OCI-M1 (cell line): ENCODE results near the gene LZTS2.
"Not testable (repeated sequence)": the region's sequence is repeated elsewhere in the genome, so short reads cannot be mapped to it uniquely, and the experiment has no call there.

Experiments
- DNase-seq: peaks from one replicate; lab custom pipeline; 2025; lab: John Stamatoyannopoulos, UW

The LZTS2 gene, protein sequence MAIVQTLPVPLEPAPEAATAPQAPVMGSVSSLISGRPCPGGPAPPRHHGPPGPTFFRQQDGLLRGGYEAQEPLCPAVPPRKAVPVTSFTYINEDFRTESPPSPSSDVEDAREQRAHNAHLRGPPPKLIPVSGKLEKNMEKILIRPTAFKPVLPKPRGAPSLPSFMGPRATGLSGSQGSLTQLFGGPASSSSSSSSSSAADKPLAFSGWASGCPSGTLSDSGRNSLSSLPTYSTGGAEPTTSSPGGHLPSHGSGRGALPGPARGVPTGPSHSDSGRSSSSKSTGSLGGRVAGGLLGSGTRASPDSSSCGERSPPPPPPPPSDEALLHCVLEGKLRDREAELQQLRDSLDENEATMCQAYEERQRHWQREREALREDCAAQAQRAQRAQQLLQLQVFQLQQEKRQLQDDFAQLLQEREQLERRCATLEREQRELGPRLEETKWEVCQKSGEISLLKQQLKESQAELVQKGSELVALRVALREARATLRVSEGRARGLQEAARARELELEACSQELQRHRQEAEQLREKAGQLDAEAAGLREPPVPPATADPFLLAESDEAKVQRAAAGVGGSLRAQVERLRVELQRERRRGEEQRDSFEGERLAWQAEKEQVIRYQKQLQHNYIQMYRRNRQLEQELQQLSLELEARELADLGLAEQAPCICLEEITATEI

DNA sequence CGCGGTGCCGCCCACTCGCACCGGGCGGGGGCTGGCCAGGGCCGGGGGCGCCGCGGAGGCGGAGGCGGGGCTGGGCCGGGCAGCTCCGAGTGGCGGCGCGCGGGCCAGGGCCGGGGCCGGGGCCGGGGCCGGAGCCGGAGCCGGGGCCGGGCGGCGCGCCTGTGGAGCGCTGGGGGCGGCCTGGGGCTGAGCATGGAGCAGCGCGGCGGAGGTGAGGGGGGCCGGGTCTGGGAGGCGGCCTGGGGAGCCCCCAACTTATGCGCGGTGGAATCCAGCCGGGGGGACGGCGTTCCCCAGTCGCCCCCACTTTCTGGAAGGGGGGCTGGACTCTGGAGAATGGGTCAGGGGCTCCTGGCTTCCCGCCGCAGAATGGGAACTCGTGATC, at the start of gene LZTS2:
TSS of gene LZTS2 (plus strand) at position 67 of the 385 bp plus-strand sequence. CDS start 2,731 bp downstream, outside the sequence.
- no peak for DNase-seq

DNA sequence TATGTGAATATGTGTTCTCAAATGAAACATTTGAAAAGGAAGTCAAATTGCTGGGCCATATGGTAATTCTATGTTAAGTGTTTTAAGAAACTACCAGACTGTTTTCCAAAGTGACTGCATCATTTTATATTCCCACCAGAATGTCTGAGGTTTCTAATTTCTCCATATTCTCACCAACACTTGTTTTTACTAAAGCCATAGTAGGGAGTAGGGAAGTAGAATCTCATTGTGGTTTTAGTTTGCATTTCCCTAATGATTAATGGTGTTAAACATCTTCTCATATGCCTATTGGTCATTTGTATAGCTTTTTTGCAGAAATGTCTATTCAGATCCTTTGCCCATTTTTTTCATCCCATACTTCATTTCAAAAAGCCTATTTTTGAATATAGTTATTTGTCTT, 39.4 kb upstream of the LZTS2 start:
- DNase-seq = no peak

DNA sequence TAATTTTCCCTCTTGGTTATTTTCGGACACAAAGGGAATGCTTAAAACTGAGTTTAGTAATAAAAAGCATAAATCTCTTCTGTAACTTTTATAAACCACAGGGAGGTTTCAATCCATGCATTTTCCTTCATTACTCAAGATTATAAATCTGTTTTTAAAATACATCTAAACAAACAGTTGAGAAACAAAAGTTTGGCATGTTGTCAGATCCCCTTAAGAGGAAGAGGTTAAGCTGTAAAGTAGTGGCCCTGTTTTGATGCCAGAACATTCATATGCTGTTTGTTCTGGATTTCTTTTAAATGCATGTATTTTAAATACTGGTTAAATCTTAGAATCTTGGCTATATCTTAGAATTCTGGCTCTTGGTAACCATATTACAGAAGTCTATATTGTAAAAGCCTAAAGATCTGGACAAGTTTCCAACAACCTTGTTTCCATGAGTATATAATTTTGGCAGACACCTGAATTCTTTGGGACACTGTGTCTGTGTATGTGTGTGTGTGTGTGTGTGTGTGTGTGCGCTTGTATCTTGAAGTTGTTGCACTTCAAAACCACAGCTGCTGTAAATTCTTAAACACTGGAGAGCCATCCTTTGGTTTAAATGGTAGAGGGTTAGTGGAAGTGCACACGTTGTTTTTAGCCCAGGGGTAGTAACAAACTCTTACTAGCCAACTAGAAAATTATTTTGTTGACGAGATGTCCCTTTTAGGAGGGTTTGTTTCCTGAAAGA, 37.1 kb upstream of the LZTS2 start:
- no peak for DNase-seq

DNA sequence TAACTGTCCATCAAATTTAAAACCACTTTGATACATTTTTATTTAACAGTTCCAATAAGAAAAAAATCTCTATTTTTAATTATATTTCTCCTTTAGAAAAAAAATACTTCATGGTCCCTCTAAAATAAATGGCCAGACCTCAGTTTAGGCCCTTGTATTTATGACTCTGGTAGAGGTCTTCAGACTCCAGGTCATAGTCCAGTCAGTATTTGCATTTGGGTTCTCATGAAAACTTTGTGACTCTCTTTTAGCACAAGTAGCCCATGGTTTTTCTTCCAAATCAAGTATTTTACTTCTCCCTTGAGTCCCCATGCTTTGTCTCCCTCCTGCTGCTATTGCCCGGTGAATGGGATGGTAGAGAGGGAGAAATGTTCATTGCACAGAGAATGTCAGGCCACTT, 35.8 kb upstream of the LZTS2 start:
- DNase-seq = no peak

DNA sequence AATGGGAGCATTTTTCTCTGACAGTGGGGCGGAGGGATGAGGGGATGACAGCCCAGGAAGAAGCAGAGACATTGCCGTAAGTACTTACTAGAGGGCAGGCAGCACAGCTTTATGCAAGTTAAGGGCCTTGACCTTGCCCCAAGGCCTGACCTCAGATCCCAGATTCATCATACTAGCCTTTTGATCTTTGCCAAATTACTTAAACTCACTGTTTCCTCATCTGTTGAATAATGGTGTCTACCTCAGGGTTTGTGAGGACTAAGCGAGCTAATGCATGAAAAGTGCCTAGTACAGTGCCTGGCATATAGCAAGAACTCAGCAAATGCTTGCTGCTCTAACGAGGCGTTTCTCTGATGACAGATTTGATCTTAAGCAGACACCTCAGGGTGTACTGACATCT, 33.8 kb upstream of the LZTS2 start:
- DNase-seq = no peak

DNA sequence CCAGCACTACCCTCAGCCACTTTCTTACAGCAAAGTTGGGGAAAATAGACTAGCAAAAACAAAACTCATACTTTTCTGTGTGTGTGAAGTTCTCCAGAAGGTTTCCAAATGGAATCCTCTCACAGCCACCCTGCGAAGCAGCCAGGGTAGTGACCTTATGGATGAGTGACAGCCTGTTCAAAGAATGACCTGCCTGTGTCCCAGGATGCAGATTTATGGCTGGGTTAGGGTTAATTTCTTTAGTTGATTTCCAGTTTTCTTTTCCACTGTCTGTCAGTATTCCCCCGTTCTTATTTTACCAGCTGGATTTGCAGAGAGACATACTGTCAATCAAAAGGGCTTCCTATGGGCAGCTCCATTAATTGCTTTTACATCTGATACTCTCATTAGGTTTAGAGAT, 32.7 kb upstream of the LZTS2 start:
- DNase-seq = no peak

DNA sequence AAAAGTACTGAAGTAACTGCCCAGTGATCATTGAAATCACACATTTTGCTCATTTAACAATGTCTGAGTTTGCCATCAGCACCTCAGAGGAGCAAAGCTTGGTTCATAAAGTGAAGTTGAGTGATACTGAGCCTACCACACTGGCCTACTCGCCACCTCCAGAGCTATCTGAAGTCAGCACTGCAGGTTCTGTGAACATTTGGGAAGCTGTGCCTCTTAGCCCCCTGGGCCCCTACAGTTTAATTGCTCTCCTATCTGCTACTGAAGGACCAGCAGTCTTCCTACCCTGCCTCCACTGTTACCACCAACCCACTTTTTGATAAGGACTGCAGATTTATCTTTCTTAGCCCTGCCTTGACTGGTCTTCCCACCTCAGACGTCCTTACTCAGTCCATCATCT, 32.3 kb upstream of the LZTS2 start:
- peak; percentile 53 for DNase-seq

DNA sequence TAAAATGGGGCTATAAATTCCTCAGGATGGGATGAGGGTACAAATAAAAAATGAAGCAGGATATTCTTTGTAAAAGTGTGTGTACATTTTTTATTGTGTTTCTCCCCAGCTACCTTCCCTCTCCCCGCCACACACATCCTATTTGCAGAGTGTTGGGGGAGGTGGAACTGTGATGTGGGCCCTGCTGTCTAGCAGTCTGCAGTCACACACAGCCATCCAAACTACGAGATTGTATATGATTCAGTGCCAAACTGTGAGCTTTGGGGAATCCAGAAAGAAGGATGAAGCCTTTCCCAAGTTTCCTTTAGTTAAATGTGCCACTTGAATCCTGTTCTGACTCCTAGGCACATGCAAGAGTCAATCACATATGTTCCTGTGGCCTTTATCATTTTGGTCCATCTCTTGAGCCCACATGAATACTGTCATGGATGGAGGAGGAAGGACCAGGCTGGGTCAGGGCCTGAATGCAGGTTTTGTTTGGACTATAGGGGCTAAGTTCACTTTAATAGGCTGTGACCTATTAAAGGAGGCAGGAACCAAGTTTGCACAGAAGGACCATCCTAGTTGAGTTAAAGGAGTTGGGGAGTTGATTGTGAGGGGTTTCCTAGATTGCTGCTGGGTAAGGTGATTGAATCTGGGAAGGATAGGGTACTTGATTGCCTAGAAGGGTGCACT, 31.4 kb upstream of the LZTS2 start:
- DNase-seq = no peak

DNA sequence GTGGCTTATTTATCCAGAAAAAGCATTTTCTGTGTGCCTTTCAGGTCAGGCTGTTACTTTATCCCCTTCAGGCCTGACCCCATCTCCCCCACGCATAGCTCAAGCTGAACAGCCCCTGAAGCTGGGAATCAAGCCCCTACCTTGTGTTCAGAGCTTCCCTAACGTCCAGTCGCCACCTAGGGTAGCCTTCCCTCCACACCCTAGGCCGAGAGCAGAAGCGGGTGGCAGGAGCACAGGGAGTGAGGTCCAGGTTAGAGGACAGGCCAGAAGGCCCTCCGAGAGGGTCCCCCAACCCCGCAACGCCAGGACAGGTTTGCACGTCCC, 30.8 kb upstream of the LZTS2 start:
- DNase-seq = no peak

DNA sequence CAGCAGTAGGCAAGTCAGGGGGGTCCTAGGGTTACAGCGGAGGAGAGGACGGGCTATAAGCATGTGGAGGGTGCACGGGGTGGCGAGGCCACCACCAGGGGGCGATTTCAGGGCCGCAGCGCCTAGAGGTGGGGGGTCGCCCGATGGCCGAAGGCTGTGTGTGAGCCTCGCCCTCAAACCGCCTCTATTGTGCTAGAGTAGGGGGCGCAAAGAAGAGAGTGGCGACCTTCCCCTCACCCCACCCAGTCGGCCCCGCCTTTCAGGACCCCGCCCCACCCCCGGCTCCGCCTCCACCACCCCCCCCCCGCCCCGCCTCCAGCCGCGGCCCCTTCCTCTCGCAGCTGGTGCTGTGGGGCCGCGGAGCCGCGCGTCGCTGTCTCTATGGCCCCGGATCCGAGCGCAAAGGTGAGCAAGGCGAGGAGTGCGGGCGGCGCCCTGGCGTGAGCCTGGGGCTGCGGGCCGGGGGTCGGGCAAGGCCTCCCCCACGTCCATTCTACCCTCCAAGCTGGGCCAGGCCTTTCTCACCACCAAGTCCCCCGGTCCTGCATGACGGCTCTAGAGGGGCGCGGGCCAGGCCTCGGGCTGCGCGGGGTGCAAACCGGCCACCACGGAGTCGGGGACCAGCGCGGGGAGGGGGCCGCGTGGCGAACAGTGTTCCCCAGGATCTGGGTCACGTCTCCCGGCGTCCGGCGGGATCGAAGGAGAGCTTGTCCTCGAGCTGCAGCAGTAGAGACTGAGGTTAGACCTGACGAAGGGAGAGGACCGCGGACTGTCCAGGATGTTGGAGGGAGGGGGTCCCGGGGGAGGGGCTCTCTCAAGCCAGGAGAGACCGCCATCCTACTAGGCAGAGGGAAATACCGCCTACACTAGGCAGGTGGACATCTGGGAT, 30.2 kb upstream of the LZTS2 start, which contains the start of gene SEMA4G:
TSS of gene SEMA4G (plus strand) at position 318 of the 889 bp plus-strand sequence. CDS start 3,409 bp downstream, outside the sequence.
- DNase-seq = no peak

DNA sequence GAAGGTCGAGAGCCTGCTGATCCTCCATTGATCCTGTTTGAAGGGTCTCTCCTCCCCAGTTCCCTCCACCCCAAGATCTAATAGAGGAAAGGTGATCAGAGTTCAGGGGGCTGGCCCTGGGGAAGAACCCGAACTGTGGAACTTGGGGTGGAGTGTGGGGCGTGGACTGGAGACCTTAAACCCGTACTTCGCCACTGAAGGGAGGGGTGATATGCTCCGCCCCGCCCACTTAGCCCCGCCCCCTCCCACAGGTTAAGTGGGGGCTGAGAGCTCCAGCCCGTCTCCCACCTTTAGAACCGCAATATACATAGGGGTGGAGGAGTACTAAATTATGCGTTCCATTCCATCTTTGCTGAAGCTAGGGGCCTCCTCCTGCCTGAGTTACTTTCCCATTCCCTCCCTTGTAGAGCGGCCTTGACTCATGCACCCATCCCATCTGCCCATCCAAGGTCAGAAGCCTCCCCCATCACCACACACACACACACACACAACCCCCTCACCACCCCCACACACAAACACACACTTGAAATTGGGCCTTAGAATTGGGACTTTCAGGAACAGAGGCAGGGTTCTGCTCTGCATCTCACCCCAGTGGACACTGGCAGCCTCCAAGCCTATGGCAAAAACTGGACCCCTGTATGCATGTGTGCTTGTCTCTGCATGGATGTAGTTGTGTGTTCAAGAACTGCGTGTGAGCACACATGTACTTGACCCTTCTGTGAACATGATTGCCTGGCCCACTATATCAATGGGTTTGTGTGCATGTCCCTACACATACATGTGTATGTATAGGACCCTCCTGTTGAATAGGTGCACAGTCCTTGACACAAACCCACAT, 29.3 kb upstream of the LZTS2 start:
- no peak for DNase-seq

DNA sequence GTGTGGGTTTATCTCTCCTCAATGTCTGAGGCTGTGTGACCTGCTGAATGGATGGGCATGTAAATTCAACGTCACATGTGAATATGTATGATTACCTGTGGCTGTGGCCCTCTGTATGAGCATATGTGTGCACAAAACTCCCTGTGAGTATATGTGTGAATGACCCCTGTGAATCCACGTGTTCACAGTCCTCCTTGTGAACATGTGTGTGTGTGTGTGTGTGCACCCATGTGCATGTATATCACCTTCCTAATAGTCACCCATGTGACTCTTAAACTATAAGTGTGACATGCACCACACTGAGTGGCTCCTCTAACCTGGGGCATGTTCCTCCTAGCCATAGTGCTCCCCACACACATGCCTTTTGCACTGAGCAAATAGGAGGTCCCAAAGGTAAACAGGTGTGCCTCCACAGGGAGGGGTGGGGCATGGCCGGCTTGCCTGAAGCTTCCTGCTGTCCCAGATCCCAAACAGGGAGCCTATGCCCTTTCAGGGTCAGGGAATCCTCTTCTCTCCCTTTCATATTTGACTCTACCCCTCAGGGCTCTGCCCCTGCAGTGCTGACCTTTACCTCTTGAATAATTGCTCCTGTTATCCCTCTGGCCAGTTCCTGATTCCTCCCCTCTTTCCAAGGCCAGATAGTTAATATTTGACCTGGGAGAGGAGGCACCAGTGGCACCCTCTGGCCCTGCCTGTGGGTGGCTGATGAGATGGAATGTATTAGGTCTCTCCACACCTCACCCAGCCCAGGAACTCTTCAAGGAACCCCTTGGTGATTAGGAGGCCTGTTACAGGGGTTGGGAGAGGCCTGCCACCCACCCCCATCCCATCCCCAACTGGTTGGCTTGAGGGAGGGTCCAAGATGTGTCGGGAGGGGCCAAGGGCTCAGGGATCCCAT, 28.4 kb upstream of the LZTS2 start:
- DNase-seq = no peak

DNA sequence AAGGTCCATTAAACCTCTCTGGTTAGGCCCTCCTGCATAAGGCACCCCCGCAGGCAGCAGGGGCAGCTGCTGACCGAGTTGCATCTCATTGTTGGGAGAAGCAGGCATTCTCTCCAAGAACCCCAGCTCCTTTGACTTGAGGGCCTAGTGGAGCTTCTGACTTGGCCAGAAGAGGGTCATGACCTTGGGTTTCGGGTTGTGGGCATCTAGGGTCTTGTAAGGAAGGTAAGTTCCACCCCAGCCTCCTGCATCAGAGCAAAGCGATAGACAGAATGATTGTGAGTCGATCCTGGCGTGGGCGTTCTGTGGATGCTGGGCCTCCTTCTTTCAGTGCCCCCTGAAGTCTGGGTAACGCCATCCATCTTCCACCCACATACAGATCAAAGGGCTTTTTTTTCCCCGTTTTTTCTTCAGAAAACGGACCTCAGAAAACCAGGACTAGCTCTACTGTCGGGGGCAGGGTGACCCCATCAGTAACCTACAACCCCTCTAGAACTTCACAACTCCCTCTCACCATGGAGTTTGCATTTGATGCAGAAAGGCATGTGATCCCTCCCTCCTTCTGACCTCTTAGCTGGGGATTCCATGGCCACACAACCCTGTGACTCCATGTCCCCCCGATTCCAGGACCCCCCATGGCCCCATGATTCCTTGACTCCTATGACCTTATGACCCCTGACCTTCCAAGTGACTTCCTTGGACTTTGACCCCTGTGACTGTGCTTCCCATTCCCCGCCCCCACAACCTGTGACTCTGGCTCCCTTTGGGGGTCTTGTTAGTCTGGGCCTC, 27.3 kb upstream of the LZTS2 start:
- no peak for DNase-seq

DNA sequence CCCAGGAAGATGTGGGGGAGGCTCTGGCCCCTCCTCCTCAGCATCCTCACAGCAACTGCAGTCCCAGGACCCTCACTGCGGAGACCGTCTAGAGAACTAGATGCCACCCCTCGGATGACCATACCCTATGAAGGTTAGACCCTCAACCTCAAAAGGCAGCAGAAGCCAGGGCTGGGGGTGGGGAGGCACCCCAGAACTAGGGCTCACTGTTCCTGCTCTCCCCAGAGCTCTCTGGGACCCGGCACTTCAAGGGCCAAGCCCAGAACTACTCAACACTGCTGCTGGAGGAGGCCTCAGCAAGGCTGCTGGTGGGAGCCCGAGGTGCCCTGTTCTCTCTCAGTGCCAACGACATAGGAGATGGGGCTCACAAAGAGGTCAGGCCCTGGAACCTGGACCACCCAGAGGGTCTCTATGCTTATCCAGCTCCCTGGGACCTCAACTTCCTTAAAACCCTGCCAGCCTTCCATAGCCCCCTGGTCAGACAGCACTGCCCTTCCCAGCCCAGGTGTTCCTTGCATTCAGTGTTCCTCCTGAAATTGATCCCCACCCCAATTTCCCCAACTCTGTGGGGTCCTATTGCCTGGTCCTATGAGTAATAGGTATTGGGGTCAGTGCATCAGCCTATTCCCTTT, 26.6 kb upstream of the LZTS2 start:
- DNase-seq = no peak

DNA sequence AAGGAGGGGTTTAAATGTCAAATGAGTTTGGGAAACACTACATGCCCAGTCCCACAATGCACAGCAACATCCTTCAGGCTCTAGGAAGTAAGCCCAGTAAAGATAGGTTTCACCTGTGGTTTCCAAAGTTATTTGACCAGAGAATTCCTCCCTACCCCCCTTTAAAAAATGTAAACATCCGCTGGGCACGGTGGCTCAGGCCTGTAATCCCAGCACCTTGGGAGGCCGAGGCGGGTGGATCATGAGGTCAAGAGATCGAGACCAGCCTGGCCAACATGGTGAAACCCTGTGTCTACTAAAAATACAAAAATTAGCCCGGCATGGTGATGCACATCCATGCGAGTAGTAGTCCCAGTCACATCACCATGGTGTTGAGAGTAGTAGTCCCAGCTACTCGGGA, 24.2 kb upstream of the LZTS2 start:
- DNase-seq = not testable (repeated sequence)

DNA sequence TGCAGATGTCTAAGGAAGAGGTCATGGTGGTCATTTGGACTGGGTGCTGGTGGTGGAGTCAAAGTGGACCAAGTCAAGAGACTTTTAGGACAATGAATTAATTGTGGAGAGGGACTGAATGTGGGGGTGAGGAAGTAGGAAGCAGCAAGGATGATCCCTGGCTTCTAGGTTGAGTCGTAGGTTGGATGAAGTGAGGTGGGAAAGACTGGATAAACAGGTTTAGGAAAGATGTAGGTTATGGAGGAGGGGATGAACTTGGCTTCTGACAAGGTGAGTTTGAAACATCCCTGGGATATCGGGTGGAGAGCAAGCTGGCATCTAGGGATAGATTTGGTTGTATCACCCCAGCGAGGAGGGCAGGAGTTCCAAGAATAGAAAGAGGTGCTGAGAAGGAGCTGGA, 22.7 kb upstream of the LZTS2 start:
- DNase-seq = no peak

DNA sequence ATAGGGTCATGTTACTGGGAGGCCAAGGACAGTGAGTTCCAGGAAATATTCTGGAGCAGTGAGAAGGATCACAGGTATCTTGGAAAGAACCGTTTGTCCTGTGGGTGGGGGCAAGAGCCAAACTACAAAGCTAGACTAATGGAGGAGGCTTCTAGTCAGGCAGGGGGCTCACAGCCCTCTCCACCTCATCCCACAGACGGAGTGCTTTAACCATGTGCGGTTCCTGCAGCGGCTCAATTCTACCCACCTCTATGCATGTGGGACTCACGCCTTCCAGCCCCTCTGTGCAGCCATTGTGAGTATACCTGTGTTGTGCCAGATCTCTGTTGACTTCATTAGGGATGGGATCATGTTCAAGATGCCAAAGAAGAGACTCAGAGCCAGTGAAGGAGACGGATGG, 22.2 kb upstream of the LZTS2 start:
- no peak for DNase-seq
